Hepatocyte (in vitro differentiated cells): ENCODE results near the gene NT5DC1.

Experiments used
- CTCF ChIP-seq: fragments of 200-600 bp; sonication (generic); IDR thresholded peaks from 2 replicates; pipeline ENCODE4 v1.5.1; 2016; ENCODE audit warnings: antibody characterized with exemption, mild to moderate bottlenecking; ENCODE audit not compliant: poor library complexity
- EZH2 ChIP-seq: fragments of 200-600 bp; sonication (generic); IDR thresholded peaks from 2 replicates; pipeline ENCODE4 v1.6.1; 2016; ENCODE audit warnings: antibody characterized with exemption, mild to moderate bottlenecking, borderline replicate concordance

GRCh38 chr6:116108836-116109235, 8.2 kb downstream of the NT5DC1 start:
- TF ChIP-seq CTCF (no peak), EZH2 (no peak)
